ENCODE data around the gene GPNMB.
"Not testable (repeated sequence)": the region's sequence is repeated elsewhere in the genome, so short reads cannot be mapped to it uniquely, and the experiment has no call there.

The GPNMB gene

DNA sequence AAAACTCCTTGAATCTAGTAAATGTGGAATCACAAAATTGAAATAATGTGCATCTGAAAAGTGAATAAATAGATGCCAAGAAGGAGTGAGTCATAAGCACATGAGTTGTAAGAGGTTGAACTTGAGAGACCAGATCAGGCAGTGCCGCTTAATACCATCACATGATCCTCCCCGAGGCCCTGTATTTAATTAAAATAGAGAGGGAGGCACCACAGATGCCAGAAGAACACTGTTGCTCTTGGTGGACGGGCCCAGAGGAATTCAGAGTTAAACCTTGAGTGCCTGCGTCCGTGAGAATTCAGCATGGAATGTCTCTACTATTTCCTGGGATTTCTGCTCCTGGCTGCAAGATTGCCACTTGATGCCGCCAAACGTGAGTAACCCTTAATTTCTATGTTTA, at the start of gene GPNMB:
Gene GPNMB, plus strand, starts transcription at position 221 of the 400 bp plus-strand sequence. Its CDS starts 83 bp downstream, at position 304.
- DNase-seq (ENCODE audit: low read depth in 2 of 2), result no peak

GRCh38 chr7:23197745-23198144, 48.8 kb upstream of the GPNMB start:
- not testable (repeated sequence) for DNase-seq (ENCODE audit: low read depth in 2 of 2)

GRCh38 chr7:23200331-23200730, 46.2 kb upstream of the GPNMB start:
- no peak for DNase-seq (ENCODE audit: low read depth in 2 of 2)

GRCh38 chr7:23204241-23204640, 42.3 kb upstream of the GPNMB start:
- no peak for DNase-seq (ENCODE audit: low read depth in 2 of 2)

GRCh38 chr7:23205577-23205908, 41.0 kb upstream of the GPNMB start:
- DNase-seq (ENCODE audit: low read depth in 2 of 2), result no peak

DNA sequence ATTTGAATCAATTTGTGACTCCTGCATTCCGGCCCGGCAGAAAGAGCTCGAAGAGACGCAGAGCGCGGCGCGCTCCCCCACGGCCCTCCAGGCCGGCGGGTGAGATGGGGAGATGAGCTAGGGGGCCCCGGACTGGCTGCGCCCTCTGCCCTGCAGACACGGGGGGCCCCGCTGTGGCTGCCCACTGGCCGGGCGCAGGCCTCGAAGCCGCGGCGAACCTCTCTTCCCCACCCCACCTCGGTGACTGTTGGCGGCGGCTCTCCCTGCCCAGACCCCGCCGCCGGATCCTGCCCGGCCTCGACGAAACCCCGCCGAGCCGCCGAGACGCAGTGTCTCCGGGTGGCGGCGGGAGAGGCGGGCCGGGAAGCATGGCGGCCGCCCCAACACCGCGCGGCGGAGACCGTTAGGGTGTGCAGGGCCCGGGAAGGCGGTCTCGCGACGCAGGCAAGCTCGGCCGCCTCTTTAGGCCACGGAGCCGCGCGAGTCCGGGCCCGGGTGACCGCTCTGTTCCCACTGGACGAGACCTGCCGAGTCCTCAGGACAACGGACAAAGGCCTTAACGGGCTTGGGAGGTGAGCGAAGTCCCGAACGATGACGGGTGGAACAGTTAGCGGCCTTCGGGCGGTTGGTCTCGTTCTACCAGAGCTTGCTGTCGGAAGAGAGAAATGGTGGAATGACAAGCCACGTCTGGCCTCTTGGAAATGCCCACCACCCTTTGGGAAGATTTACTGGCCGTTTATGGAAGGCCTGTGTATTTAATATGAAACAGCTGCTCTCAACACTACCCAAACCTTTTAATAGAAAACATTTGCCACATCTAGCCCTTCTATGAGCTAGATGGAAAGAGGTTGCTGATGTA, 40.4 kb upstream of the GPNMB start:
- DNase-seq (ENCODE audit: low read depth in 2 of 2), result no peak

- no peak for DNase-seq (ENCODE audit: low read depth in 2 of 2)
Observed at GRCh38 chr7:23207021-23207420, 39.6 kb upstream of the GPNMB start.

- no peak for DNase-seq (ENCODE audit: low read depth in 2 of 2)
Observed at GRCh38 chr7:23207884-23208283, 38.7 kb upstream of the GPNMB start.

- DNase-seq (ENCODE audit: low read depth in 2 of 2), result no peak
Observed at GRCh38 chr7:23208316-23208715, 38.3 kb upstream of the GPNMB start.

DNA sequence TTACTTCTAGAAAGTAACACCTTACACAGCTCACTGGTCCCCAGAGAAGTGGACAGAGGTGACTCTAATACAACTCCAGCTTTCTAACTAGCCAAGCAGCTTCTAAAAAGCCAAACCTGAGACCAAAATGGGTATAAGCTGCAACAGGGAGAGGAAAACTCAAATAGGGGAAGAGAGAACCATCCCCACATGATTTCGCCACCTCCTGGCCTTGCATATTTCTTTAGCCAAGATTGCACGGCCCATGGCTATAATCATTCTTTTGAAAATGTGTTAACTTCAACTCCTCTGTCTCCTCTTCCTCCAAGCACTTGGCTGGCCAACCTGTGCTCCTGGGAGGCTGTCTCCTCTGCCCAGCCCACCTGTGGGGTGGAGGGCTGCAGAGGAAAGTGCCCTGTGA, 36.1 kb upstream of the GPNMB start:
- DNase-seq (ENCODE audit: low read depth in 2 of 2), result no peak

GRCh38 chr7:23211589-23211988, 35.0 kb upstream of the GPNMB start:
- DNase-seq (ENCODE audit: low read depth in 2 of 2), result no peak

DNA sequence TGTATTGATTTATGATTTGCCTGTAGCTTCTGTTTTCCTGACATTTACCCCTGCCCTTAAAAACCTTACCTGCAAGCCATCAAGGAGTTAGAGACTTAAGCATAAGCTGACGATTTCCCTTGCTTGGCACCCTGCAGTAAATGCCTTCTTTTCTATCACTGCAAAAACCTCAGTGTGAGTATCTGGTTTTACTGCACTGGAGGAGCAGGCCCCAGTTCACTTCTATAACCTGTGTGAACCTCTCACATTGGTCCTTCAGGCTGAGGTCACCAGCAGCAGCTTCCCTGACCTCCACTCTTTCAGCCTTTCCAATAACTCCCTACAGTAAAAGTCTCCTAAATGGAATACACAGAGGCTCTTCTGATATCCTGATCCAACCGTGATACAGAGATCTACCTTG, 34.2 kb upstream of the GPNMB start:
- DNase-seq (ENCODE audit: low read depth in 2 of 2), result no peak

DNA sequence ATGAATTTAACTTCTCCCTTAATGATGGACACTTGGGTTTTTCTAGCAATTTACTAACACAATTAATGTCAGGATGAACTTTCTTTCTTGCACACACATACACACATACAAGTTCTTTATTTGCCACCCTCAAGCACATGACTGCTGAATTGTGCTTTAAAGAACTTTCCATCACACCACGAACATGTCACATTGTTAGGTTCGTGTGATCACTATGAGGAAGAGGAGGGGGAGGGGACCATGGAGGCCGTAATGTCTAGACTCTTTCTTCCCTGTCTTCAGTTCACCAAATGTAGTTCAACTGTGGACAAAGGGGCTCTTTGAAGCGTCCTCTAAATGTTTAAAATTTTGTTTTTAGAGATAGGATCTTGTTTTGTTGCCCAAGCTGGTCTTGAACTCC, 33.7 kb upstream of the GPNMB start:
- no peak for DNase-seq (ENCODE audit: low read depth in 2 of 2)

DNA sequence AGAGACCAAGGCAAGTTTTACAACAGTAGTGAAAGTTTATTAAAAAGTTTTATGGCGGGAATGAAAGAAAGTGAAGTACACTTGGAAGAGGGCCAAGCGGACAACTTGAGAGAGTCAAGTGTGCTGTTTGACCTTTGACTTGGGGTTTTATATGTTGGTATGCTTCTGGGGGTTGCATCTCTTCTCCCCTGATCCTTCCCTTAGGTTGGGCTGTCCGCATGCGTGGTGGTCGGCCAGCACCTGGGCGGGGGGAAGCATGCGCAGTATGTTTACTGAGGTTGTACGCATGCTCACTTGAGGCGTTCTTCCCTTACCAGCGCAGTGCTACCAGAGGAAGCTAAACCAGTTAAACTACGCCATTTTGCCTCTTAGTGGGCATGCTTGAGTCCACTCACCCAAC, 32.8 kb upstream of the GPNMB start:
- DNase-seq (ENCODE audit: low read depth in 2 of 2), result no peak

- DNase-seq (ENCODE audit: low read depth in 2 of 2), result no peak
Observed at GRCh38 chr7:23214423-23214822, 32.2 kb upstream of the GPNMB start.

DNA sequence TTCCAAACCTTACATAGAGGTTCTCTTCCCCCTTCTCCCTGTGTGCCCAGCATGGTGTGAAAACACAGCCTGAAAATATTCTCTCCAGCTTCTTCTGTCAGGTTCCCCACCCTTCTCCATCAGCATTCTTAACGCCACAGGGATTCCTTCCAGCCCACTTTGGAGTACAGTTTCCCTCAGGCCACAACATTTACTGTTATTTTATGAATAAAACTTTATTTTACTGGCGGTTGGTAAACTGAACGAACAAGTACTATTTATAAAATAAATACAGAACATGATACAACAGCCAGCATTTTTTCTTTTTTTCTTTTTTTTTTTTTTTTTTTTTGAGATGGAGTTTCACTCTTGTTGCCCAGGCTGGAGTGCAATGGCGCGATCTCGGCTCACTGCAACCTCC, 31.6 kb upstream of the GPNMB start:
- DNase-seq (ENCODE audit: low read depth in 2 of 2), result no peak

DNA sequence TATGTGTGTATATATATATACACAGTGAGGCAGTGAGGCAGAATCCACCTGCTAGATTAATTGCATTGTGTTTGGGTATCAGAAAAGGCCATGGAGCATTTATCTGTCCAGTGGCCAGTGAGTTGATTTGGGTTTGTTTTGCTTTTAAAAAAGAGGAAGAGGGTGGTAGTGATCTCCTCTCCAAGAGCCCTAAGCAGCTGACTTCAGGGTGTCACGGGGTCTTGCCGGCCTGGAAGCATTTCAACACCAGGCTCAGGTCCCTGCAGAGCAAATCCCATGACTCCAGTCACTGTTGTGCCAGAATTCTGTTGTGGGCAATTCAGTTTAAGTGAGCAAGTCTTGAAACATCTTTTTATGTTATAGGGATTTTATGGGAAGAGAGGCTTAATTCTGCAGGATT, 30.6 kb upstream of the GPNMB start:
- DNase-seq (ENCODE audit: low read depth in 2 of 2), result no peak

DNA sequence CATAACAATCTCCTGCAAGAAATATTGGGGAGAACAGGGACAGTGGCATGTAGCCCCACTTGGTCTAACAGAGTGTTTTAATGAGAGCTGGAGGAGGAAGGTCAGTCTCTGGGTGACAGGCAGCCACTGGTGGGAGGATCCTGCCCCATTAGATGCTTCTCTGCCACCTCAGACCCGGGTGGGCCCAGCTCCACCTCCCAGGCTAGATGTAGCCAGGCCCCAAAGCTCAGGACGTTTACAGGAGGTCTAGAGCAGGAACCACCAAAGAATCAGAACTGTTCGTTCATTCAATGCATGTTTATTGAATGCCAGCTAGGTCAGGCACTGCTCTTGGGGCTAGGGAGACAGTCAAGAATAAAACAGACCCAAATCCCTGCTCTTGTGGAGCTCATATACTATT, 28.4 kb upstream of the GPNMB start:
- no peak for DNase-seq (ENCODE audit: low read depth in 2 of 2)

DNA sequence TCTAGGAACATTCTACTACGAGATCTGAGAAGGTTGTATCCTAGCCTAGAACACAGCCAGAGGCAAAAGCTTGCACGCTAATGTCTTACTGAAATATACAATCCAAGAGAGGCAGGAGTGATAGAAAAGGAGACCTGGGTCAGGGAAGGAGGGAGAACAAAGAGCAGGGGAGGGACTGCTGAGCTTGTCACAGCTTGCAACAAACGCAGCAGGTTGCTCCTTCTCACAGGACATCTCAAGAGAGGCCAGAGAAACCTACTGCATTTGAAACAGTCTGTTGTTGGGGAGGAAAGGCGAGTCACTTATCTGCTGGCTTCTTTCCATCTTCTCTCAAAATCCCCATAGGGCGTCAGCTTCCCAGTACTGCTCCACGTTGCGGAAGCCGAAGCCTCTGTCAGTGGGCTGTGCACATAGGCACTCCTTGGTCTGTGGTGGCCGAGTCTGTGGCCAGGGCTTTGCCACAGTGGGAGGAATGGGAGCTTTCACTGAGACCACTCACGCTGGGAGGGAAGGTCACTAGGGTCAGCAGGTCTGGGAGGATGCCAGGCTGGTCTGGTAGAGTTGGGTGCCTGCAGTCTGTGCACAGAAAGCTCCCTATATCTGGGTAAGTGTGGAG, 25.8 kb upstream of the GPNMB start:
- DNase-seq (ENCODE audit: low read depth in 2 of 2), result no peak

DNA sequence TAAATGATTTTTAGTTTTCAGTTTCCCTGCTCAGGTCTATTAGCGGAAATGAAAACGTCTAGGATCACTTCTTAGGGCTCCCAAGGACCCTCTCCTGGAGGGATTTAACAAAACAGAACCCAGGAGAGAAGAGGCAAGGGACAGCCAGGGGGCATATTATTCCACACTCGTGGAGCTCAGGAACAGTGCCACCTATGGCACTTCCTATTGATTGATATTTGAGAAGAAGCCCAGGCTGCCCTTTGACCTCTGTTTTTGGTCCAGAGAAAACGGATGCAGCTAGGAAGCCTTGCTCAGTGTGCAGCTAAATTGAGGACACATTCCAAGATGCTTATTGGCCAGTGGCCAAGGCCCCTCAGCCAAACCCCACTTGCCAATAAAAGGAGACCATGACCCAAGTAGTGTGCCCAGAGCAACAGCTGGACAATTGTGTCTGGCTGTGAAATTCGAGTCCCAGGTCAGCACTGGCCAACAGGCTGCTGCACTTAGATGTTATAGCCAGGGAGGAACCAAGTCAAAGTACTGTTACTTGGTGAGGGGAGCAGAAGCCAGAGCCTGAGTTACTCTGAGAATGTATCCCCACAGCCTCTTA, 24.0 kb upstream of the GPNMB start:
- no peak for DNase-seq (ENCODE audit: low read depth in 2 of 2)

DNA sequence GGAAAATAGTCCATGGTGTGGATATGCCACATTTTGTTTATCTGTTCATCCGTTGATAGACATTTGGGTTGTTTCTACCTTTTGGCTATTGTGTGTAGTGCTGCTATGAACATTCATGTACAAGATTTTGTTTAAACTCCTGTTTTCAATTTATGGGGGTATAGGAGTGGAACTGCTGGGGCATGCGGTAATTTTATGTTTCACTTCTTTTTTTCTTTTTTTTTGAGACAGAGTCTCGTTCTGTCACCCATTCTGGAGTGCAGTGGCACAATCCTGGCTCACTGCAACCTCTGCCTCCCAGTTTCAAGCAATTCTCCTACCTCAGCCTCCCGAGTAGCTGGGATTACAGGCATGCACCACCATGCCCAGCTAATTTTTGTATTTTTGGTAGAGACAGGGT, 22.2 kb upstream of the GPNMB start:
- DNase-seq (ENCODE audit: low read depth in 2 of 2), result not testable (repeated sequence)

DNA sequence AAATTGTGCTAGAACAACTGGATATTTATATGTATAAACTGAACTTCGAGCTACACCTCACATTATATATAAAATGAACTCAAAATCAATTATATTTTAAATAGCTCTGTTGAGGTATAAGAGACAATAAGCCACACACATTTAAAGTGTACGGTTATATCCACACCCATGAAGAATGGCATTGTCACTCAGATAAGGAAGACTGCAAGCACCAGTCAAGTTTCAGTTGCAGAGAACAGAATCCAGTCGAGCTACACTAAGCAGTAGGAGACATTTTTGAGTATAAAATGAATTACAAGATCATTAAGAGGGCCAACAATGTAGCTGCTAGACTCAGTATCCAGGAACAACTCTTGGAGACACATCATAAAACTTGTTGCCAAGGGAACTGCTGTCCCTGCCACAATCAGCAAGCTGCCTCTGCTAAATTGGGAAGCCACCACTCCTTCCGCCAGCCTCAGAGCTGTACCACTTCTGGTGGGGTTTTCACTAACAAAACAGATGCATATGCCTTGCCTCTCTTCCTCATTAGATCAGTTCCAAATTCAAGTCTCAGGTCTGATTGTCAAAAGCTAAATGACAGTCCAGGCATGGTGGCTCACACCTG, 19.6 kb upstream of the GPNMB start:
- DNase-seq (ENCODE audit: low read depth in 2 of 2), result no peak

- no peak for DNase-seq (ENCODE audit: low read depth in 2 of 2)
Observed at GRCh38 chr7:23228412-23228811, 18.2 kb upstream of the GPNMB start.

Measured in stimulated activated CD4-positive, alpha-beta T cell treated with anti-CD3 and anti-CD28 coated beads, Interleukin-15, amount 100 ng/mL, for 48 hours (primary cell).